IPS-18a (cell line): ENCODE results near the gene GCN1.

ENCODE experiments used
- H3K27ac ChIP-seq: one replicate; pipeline ENCODE4 v1.5.1; 2013; ENCODE audit warnings: low read length
- H3K27me3 ChIP-seq: one replicate; pipeline ENCODE4 v1.6.1; 2013; ENCODE audit warnings: mild to moderate bottlenecking, low read length; ENCODE audit not compliant: control insufficient read depth, insufficient read depth
- H3K36me3 ChIP-seq: one replicate; pipeline ENCODE4 v1.6.1; 2013; ENCODE audit warnings: low read depth, low read length; ENCODE audit not compliant: control insufficient read depth
- H3K4me1 ChIP-seq: one replicate; pipeline ENCODE4 v1.6.1; 2013; ENCODE audit warnings: low read depth, low read length; ENCODE audit not compliant: control insufficient read depth
- H3K4me3 ChIP-seq: one replicate; pipeline ENCODE4 v1.5.1; 2013; ENCODE audit warnings: low read length
- H3K9ac ChIP-seq: one replicate; pipeline ENCODE4 v1.6.1; 2013; ENCODE audit warnings: mild to moderate bottlenecking, low read length, moderate library complexity
- H3K9me3 ChIP-seq: one replicate; pipeline ENCODE4 v1.6.1; 2013; ENCODE audit warnings: low read depth, low read length; ENCODE audit not compliant: control insufficient read depth

Gene GCN1

GRCh38 chr12:120190386-120190785 is 4.1 kb downstream of the GCN1 start:
- Histone ChIP-seq H3K27ac (no peak overlapping the region), H3K9me3 (no peaks in the 10 kb centered on the region), H3K27me3 (no peaks in the 10 kb centered on the region), H3K4me1 (no peaks in the 10 kb centered on the region), H3K36me3 (peaks cover 40% of the 10 kb centered on the region), H3K4me3 (no peak overlapping the region), H3K9ac (no peak overlapping the region)

- Histone ChIP-seq H3K27ac (no peak overlapping the region), H3K9me3 (no peaks in the 10 kb centered on the region), H3K27me3 (no peaks in the 10 kb centered on the region), H3K36me3 (peaks cover 76% of the 10 kb centered on the region), H3K9ac (no peak overlapping the region), H3K4me3 (no peak overlapping the region), H3K4me1 (no peaks in the 10 kb centered on the region)
Measured at GRCh38 chr12:120186654-120187053, 7.9 kb downstream of the GCN1 start.

- no peak overlapping the region for H3K4me3 ChIP-seq
- no peaks in the 10 kb centered on the region for H3K27me3 ChIP-seq
- peaks cover 75% of the 10 kb centered on the region for H3K36me3 ChIP-seq
- H3K27ac ChIP-seq, result no peak overlapping the region
- no peak overlapping the region for H3K9ac ChIP-seq
- H3K4me1 ChIP-seq, result no peaks in the 10 kb centered on the region
- no peaks in the 10 kb centered on the region for H3K9me3 ChIP-seq
Measured at GRCh38 chr12:120183211-120183631, 11.3 kb downstream of the GCN1 start.

GRCh38 chr12:120181991-120182631 is 12.4 kb downstream of the GCN1 start:
- Histone ChIP-seq H3K9ac (no peak overlapping the region), H3K4me3 (no peak overlapping the region), H3K27me3 (no peaks in the 10 kb centered on the region), H3K4me1 (no peaks in the 10 kb centered on the region), H3K9me3 (no peaks in the 10 kb centered on the region), H3K36me3 (peaks cover 82% of the 10 kb centered on the region), H3K27ac (no peak overlapping the region)

- H3K27ac ChIP-seq, result no peak overlapping the region
- H3K9me3 ChIP-seq, result no peaks in the 10 kb centered on the region
- no peaks in the 10 kb centered on the region for H3K4me1 ChIP-seq
- H3K27me3 ChIP-seq, result no peaks in the 10 kb centered on the region
- H3K4me3 ChIP-seq, result no peak overlapping the region
- peaks cover 83% of the 10 kb centered on the region for H3K36me3 ChIP-seq
- no peak overlapping the region for H3K9ac ChIP-seq
Measured at GRCh38 chr12:120180975-120181374, 13.5 kb downstream of the GCN1 start.

GRCh38 chr12:120175537-120175936 is 19.0 kb downstream of the GCN1 start:
- Histone ChIP-seq H3K9me3 (no peaks in the 10 kb centered on the region), H3K9ac (no peak overlapping the region), H3K27ac (no peak overlapping the region), H3K4me1 (no peaks in the 10 kb centered on the region), H3K27me3 (no peaks in the 10 kb centered on the region), H3K4me3 (no peak overlapping the region), H3K36me3 (peaks cover 84% of the 10 kb centered on the region)

GRCh38 chr12:120175062-120175461 is 19.5 kb downstream of the GCN1 start:
- H3K27me3 ChIP-seq, result no peaks in the 10 kb centered on the region
- H3K36me3 ChIP-seq, result peaks cover 89% of the 10 kb centered on the region
- no peaks in the 10 kb centered on the region for H3K4me1 ChIP-seq
- H3K27ac ChIP-seq, result no peak overlapping the region
- no peak overlapping the region for H3K9ac ChIP-seq
- no peaks in the 10 kb centered on the region for H3K9me3 ChIP-seq
- no peak overlapping the region for H3K4me3 ChIP-seq

- Histone ChIP-seq H3K9me3 (no peaks in the 10 kb centered on the region), H3K9ac (no peak overlapping the region), H3K36me3 (peaks cover 87% of the 10 kb centered on the region), H3K27ac (no peak overlapping the region), H3K27me3 (no peaks in the 10 kb centered on the region), H3K4me1 (no peaks in the 10 kb centered on the region), H3K4me3 (no peak overlapping the region)
Measured at GRCh38 chr12:120172053-120172452, 22.5 kb downstream of the GCN1 start.

- H3K4me3 ChIP-seq, result no peak overlapping the region
- no peaks in the 10 kb centered on the region for H3K27me3 ChIP-seq
- no peaks in the 10 kb centered on the region for H3K9me3 ChIP-seq
- no peaks in the 10 kb centered on the region for H3K4me1 ChIP-seq
- H3K27ac ChIP-seq, result no peak overlapping the region
- no peak overlapping the region for H3K9ac ChIP-seq
- peaks cover 73% of the 10 kb centered on the region for H3K36me3 ChIP-seq
Measured at GRCh38 chr12:120170631-120171030, 23.9 kb downstream of the GCN1 start.

GRCh38 chr12:120169946-120170345 is 24.6 kb downstream of the GCN1 start:
- no peak overlapping the region for H3K27ac ChIP-seq
- no peaks in the 10 kb centered on the region for H3K4me1 ChIP-seq
- H3K27me3 ChIP-seq, result no peaks in the 10 kb centered on the region
- H3K9ac ChIP-seq, result no peak overlapping the region
- peaks cover 66% of the 10 kb centered on the region for H3K36me3 ChIP-seq
- no peak overlapping the region for H3K4me3 ChIP-seq
- no peaks in the 10 kb centered on the region for H3K9me3 ChIP-seq

GRCh38 chr12:120168337-120168736 is 26.2 kb downstream of the GCN1 start:
- H3K27me3 ChIP-seq, result no peaks in the 10 kb centered on the region
- H3K9ac ChIP-seq, result no peak overlapping the region
- H3K4me1 ChIP-seq, result no peaks in the 10 kb centered on the region
- no peaks in the 10 kb centered on the region for H3K9me3 ChIP-seq
- peaks cover 65% of the 10 kb centered on the region for H3K36me3 ChIP-seq
- no peak overlapping the region for H3K4me3 ChIP-seq
- no peak overlapping the region for H3K27ac ChIP-seq

- Histone ChIP-seq H3K27ac (no peak overlapping the region), H3K9me3 (no peaks in the 10 kb centered on the region), H3K36me3 (peaks cover 65% of the 10 kb centered on the region), H3K27me3 (no peaks in the 10 kb centered on the region), H3K4me1 (no peaks in the 10 kb centered on the region), H3K4me3 (no peak overlapping the region), H3K9ac (no peak overlapping the region)
Measured at GRCh38 chr12:120167529-120168095, 26.9 kb downstream of the GCN1 start.
